ENCODE results near the gene DGKG.

DGKG gene

DNA sequence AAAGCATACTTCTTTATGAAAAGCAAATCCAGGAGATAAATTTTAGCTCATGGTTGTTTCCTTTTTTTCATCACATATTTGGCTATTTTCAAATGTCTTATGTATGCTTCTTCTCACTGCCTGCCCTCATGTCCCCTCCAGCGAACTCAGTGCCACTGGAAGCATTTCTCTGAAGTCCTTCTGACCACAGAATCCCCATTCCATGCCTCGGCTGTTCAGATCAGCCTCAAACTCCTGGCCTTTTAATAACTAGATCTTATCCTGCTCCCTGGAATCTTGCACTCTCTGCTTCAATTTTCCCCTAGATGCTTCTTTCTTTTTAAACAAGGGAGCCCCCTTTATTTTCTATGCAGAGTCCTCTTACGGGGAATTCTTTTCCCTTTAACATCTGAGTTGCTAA, 263.3 kb downstream of the DGKG start:
- peaks cover 7% of the 10 kb centered on the region for H3K36me3 Mint-ChIP-seq (ENCODE audit: low read depth)
- no peak for TF ChIP-seq CTCF (IDR thresholded peaks at IDR 0.05; ENCODE audit: unreplicated experiment in 3 of 3)
- peak overlapping the region; percentile 21 to 78 (median 26) for H3K27ac Mint-ChIP-seq
- H3K4me3 Mint-ChIP-seq, result peak overlapping the region; percentile 40 to 81 (median 79)
- no peaks in the 10 kb centered on the region for H3K9me3 Mint-ChIP-seq
- H3K27me3 Mint-ChIP-seq (ENCODE audit: low read depth), result peaks cover 48% of the 10 kb centered on the region
- peaks cover 60% of the 10 kb centered on the region for H3K4me1 Mint-ChIP-seq

- peaks cover 7% of the 10 kb centered on the region for H3K36me3 Mint-ChIP-seq (ENCODE audit: low read depth)
- no peaks in the 10 kb centered on the region for H3K9me3 Mint-ChIP-seq
- H3K27me3 Mint-ChIP-seq (ENCODE audit: low read depth), result peaks cover 46% of the 10 kb centered on the region
- H3K4me1 Mint-ChIP-seq, result peaks cover 53% of the 10 kb centered on the region
- H3K27ac Mint-ChIP-seq, result peak overlapping the region; percentile 68 to 78 (median 74)
- H3K4me3 Mint-ChIP-seq, result peak overlapping the region; percentile 79 to 82 (median 81)
- no peak for TF ChIP-seq CTCF (IDR thresholded peaks at IDR 0.05; ENCODE audit: unreplicated experiment in 3 of 3)
Observed at GRCh38 chr3:186097663-186098451, 264.2 kb downstream of the DGKG start.

GRCh38 chr3:186097317-186097662, 264.7 kb downstream of the DGKG start:
- peaks cover 49% of the 10 kb centered on the region for H3K4me1 Mint-ChIP-seq
- peaks cover 46% of the 10 kb centered on the region for H3K27me3 Mint-ChIP-seq (ENCODE audit: low read depth)
- H3K9me3 Mint-ChIP-seq, result no peaks in the 10 kb centered on the region
- no peak for TF ChIP-seq CTCF (IDR thresholded peaks at IDR 0.05; ENCODE audit: unreplicated experiment in 3 of 3)
- H3K36me3 Mint-ChIP-seq (ENCODE audit: low read depth), result peaks cover 3% of the 10 kb centered on the region
- H3K27ac Mint-ChIP-seq, result peak overlapping the region in 2 of 3 experiments; percentile 25 to 74
- H3K4me3 Mint-ChIP-seq, result peak overlapping the region; percentile 79 to 82 (median 81)

Data from nephron (organoid).